H1 (cell line): ENCODE results near the gene SPATA32. TPM values are rescaled to one million over a fixed set of nuclear protein-coding genes. Genes with fewer than 3 reads are reported as not detected.

Source experiments
- CTCF ChIA-PET: fragments of 300-600 bp; sonication (Branson Sonifier 250); formaldehyde crosslinking; loops from one replicate; lab custom pipeline; 2021; ENCODE audit not compliant: partially characterized antibody; lab: Charles Lee
- POLR2A ChIA-PET: fragments of 300-600 bp; sonication (Branson Sonifier 250); formaldehyde crosslinking; loops from one replicate; lab custom pipeline; 2021; ENCODE audit warnings: inconsistent platforms; ENCODE audit not compliant: partially characterized antibody; lab: Charles Lee
- DNase-seq, 2 experiments: peaks; one replicate each; pipeline versions ENCODE4 v3.0.0 to v3.0.0-alpha.2; 2010 to 2022; ENCODE audit warnings: low spot score in 2 of 2, low read depth in 1 of 2, mixed read lengths in 1 of 2
- FAIRE-seq: peaks from 2 replicates; lab custom pipeline; 2011; peaks lifted over from hg19 to GRCh38; lab: Jason Lieb, UNC
- H2AFZ ChIP-seq: 2 replicates; pipeline ENCODE4 v1.8.1; 2012; ENCODE audit warnings: low read length, inconsistent platforms
- H2AK5ac ChIP-seq: 2 replicates; pipeline ENCODE4 v1.6.1; 2013; ENCODE audit warnings: low read depth, low read length
- H2BK120ac ChIP-seq: replicated peaks from 2 replicates; pipeline ENCODE3; 2013; ENCODE audit warnings: low read depth, low read length, inconsistent platforms
- H2BK12ac ChIP-seq: 2 replicates; pipeline ENCODE4 v1.6.1; 2013; ENCODE audit warnings: low read depth, low read length
- H2BK15ac ChIP-seq: 2 replicates; pipeline ENCODE4 v1.6.1; 2013; ENCODE audit warnings: low read length
- H2BK20ac ChIP-seq: 2 replicates; pipeline ENCODE4 v1.6.1; 2013; ENCODE audit warnings: low read length
- H2BK5ac ChIP-seq: 2 replicates; pipeline ENCODE4 v1.6.1; 2013; ENCODE audit warnings: low read depth, low read length
- H3K14ac ChIP-seq: 2 replicates; pipeline ENCODE4 v1.6.1; 2013; ENCODE audit warnings: inconsistent platforms; ENCODE audit not compliant: insufficient read length
- H3K18ac ChIP-seq: 2 replicates; pipeline ENCODE4 v1.6.1; 2013; ENCODE audit warnings: low read length; ENCODE audit errors: extremely low read depth
- H3K23ac ChIP-seq: 2 replicates; pipeline ENCODE4 v1.6.1; 2013; ENCODE audit warnings: inconsistent platforms; ENCODE audit not compliant: insufficient read length
- H3K23me2 ChIP-seq: 2 replicates; pipeline ENCODE4 v1.6.1; 2013; ENCODE audit warnings: low read depth, low read length
- H3K27ac ChIP-seq: 2 replicates; pipeline ENCODE4 v1.6.1; 2011; ENCODE audit warnings: low read depth, low read length, inconsistent platforms
- H3K27me3 ChIP-seq, 4 experiments: replicated peaks in 1 of 4; 1 replicate in 1 of 4; 2 replicates in 3 of 4; pipeline versions ENCODE4 v1.6.1 to v1.8.1; 2011 to 2013; ENCODE audit warnings: low read length in 3 of 4, mild to moderate bottlenecking in 3 of 4, inconsistent platforms in 2 of 4, mixed read lengths in 2 of 4, moderate library complexity in 1 of 4; ENCODE audit not compliant: control insufficient read depth in 3 of 4, insufficient read depth in 3 of 4; ENCODE audit errors: extremely low read depth in 1 of 4
- H3K36me3 ChIP-seq, 4 experiments: 2 replicates each; pipeline versions ENCODE4 v1.6.1 to v1.8.1; 2011 to 2013; ENCODE audit warnings: mild to moderate bottlenecking in 4 of 4, low read length in 3 of 4, moderate library complexity in 2 of 4, control low read depth in 1 of 4, inconsistent platforms in 1 of 4; ENCODE audit not compliant: insufficient read depth in 4 of 4, control insufficient read depth in 2 of 4
- H3K4ac ChIP-seq: replicated peaks from 2 replicates; pipeline ENCODE3; 2013; ENCODE audit warnings: low read length, low read depth, mixed read lengths, inconsistent platforms; ENCODE audit not compliant: insufficient read length
- H3K4me1 ChIP-seq, 4 experiments: replicated peaks in 1 of 4; 1 replicate in 1 of 4; 2 replicates in 3 of 4; pipeline versions ENCODE4 v1.6.1 to v1.8.1; 2011 to 2013; ENCODE audit warnings: low read length in 3 of 4, inconsistent platforms in 2 of 4, mixed read lengths in 1 of 4; ENCODE audit not compliant: insufficient read depth in 4 of 4, control insufficient read depth in 3 of 4
- H3K4me2 ChIP-seq, 2 experiments: 2 replicates each; pipeline versions ENCODE4 v1.6.1 to v1.8.1; 2011 to 2013; ENCODE audit warnings: low read depth in 2 of 2, low read length in 2 of 2, control low read depth in 1 of 2, inconsistent platforms in 1 of 2, mild to moderate bottlenecking in 1 of 2; ENCODE audit not compliant: insufficient read depth in 1 of 2
- H3K4me3 ChIP-seq, 4 experiments: fragments of 200-600, 300-600 bp in 1 of 4; sonication (generic), shearing (Covaris generic), sonication (Bioruptor Twin) in 1 of 4; 2 replicates each; pipeline versions ENCODE4 v1.5.1 to v1.8.1; 2011 to 2016; ENCODE audit warnings: low read length in 4 of 4, low read depth in 3 of 4, control low read depth in 2 of 4, inconsistent platforms in 2 of 4, mild to moderate bottlenecking in 2 of 4, mixed read lengths in 1 of 4, moderate library complexity in 1 of 4; ENCODE audit not compliant: insufficient read depth in 2 of 4; ENCODE audit errors: extremely low read depth in 1 of 4
- H3K56ac ChIP-seq: replicated peaks from 2 replicates; pipeline ENCODE3; 2013; ENCODE audit warnings: low read depth, mild to moderate bottlenecking, mixed read lengths, low read length, inconsistent platforms; ENCODE audit not compliant: insufficient read length
- H3K79me1 ChIP-seq: 2 replicates; pipeline ENCODE4 v1.6.1; 2013; ENCODE audit warnings: low read depth, low read length, control low read depth
- H3K79me2 ChIP-seq, 2 experiments: 2 replicates each; pipeline versions ENCODE4 v1.6.1 to v1.8.1; 2012 to 2013; ENCODE audit warnings: low read length in 2 of 2, mild to moderate bottlenecking in 2 of 2, inconsistent platforms in 1 of 2; ENCODE audit not compliant: insufficient read depth in 2 of 2, control insufficient read depth in 1 of 2
- H3K9ac ChIP-seq, 4 experiments: replicated peaks in 1 of 4; 1 replicate in 1 of 4; 2 replicates in 3 of 4; pipeline versions ENCODE4 v1.6.1 to v1.8.1; 2011 to 2013; ENCODE audit warnings: low read depth in 3 of 4, low read length in 3 of 4, control low read depth in 2 of 4, mild to moderate bottlenecking in 2 of 4, moderate library complexity in 2 of 4, inconsistent platforms in 1 of 4; ENCODE audit errors: extremely low read depth in 1 of 4
- H3K9me3 ChIP-seq, 2 experiments: 2 replicates each; pipeline versions ENCODE4 v1.6.1 to v1.8.1; 2012 to 2013; ENCODE audit warnings: mild to moderate bottlenecking in 2 of 2, moderate library complexity in 2 of 2, control low read depth in 1 of 2, inconsistent platforms in 1 of 2, low read depth in 1 of 2, low read length in 1 of 2, mixed read lengths in 1 of 2; ENCODE audit not compliant: insufficient read depth in 2 of 2
- H4K20me1 ChIP-seq, 2 experiments: replicated peaks in 1 of 2; 2 replicates each; pipeline versions ENCODE3 to v1.8.1; 2011 to 2013; ENCODE audit warnings: inconsistent platforms in 2 of 2, low read length in 2 of 2, mild to moderate bottlenecking in 1 of 2; ENCODE audit not compliant: insufficient read depth in 2 of 2, control insufficient read depth in 1 of 2
- H4K5ac ChIP-seq: 2 replicates; pipeline ENCODE4 v1.6.1; 2013; ENCODE audit warnings: low read length, low read depth, mixed read lengths, inconsistent platforms; ENCODE audit not compliant: insufficient read length
- H4K8ac ChIP-seq: 2 replicates; pipeline ENCODE4 v1.8.0; 2013; ENCODE audit warnings: mild to moderate bottlenecking, moderate library complexity, low read length, inconsistent platforms; ENCODE audit not compliant: insufficient read depth; ENCODE audit errors: extremely low read depth
- H4K91ac ChIP-seq: replicated peaks from 2 replicates; pipeline ENCODE3; 2013; ENCODE audit warnings: low read length, mixed read lengths, inconsistent platforms; ENCODE audit not compliant: insufficient read length
- NANOG ChIP-seq: IDR thresholded peaks from 2 replicates; pipeline ENCODE4 v1.6.1; 2011; ENCODE audit warnings: low read length, low read depth, mild to moderate bottlenecking, inconsistent platforms; ENCODE audit not compliant: insufficient read depth, poor library complexity, severe bottlenecking
- NRF1 ChIP-seq: IDR thresholded peaks from 2 replicates; pipeline ENCODE4 v1.6.1; 2011; ENCODE audit warnings: mild to moderate bottlenecking, low read depth, low read length, improper control_type of control experiment
- TAF1 ChIP-seq: IDR thresholded peaks from 2 replicates; pipeline ENCODE4 v1.6.1; 2011; ENCODE audit warnings: mild to moderate bottlenecking, low read depth, low read length
- TEAD4 ChIP-seq: IDR thresholded peaks from 2 replicates; pipeline ENCODE4 v1.6.1; 2012; ENCODE audit warnings: low read depth, low read length, inconsistent platforms, mixed read lengths
- ZNF274 ChIP-seq: IDR thresholded peaks from 2 replicates; pipeline ENCODE4 v1.7.0; 2012; ENCODE audit warnings: low read length, borderline replicate concordance; ENCODE audit errors: extremely low read depth
- WGBS, 2 experiments: shearing (Covaris generic) in 1 of 2; methylation state at CpG; one replicate each; pipeline versions ENCODE4 v1.1.6 to v1.1.7; 2013 to 2015; ENCODE audit warnings: low lambda C conversion rate in 2 of 2, mixed read lengths in 2 of 2, inconsistent platforms in 1 of 2, low coverage in 1 of 2, missing lambda C conversion rate in 1 of 2; ENCODE audit not compliant: insufficient replicate concordance in 2 of 2, insufficient coverage in 1 of 2, insufficient read length in 1 of 2; ENCODE audit errors: extremely low coverage in 1 of 2, missing lambda C conversion rate in 1 of 2; 5-methylcytosine and 5-hydroxymethylcytosine counted together
- polyA plus RNA-seq, 7 experiments: library from polyadenylated mRNA; depleted of rRNA in 3 of 7; stranded (reverse) in 5 of 7; unstranded in 2 of 7; fragments of >200 nt in 5 of 7; fragments of 200-250 nt in 2 of 7; gene quantifications; 1 replicate in 5 of 7; 2 replicates in 1 of 7; 4 replicates in 1 of 7; pipeline versions ENCODE4 v1.2.1 to v1.2.3, GENCODE V29; 2011 to 2013; ENCODE audit warnings: missing spikeins in 2 of 7, mixed read lengths in 2 of 7
- total RNA-seq: library from RNA; stranded (reverse); fragmentation: NEBNext Ultra II Directional; extraction: Animal tissue kit (Norgen Biotek cat#: 25700); gene quantifications from 2 replicates; pipeline ENCODE4 v1.2.1, GENCODE V29; 2021
- TF ChIP-seq, protein P1 (sequence below): IDR thresholded peaks from 2 replicates; pipeline ENCODE4 v1.6.1; 2012; ENCODE audit warnings: low read length, inconsistent platforms
- TF ChIP-seq, protein P2 (sequence below), 3 experiments: IDR thresholded peaks; 1 replicate in 2 of 3; 2 replicates in 1 of 3; pipeline versions ENCODE4 v1.5.1 to v1.6.1; 2011; ENCODE audit warnings: low read length in 3 of 3, mild to moderate bottlenecking in 3 of 3, inconsistent platforms in 2 of 3, low read depth in 1 of 3, moderate library complexity in 1 of 3; ENCODE audit not compliant: insufficient read depth in 1 of 3; ENCODE audit errors: control extremely low read depth in 1 of 3

Gene SPATA32
- total and polyA plus RNA-seq, 2 of the 8 experiments (the other 6 are each of a cell fraction or from before 2014, with no cell fraction given): 0.24 TPM; not detected in 1

DNA sequence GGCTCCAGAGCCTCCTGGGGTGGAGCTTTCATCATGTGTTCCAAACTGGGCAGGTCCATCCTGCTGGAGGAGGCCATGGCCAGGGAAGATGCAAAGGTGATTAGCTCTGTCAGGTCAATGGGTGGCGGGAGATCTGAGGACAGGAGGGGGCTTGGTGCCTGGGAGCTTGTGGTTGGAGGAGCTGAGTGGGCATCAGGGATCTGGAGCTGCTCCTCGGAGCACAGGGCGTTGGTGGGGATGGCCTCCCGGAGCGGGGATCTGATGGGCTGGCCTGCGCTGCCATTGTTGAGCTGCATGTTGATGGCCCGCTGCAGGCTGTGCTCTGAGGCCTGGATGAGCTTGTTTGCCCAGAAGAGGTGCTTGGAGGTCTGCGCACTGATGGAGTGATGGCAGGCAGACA, 6.5 kb downstream of the SPATA32 start:
- 0 out of 2 replicates have a peak overlapping the region, but pooled peaks have one; percentile 50 for H2BK12ac ChIP-seq
- H3K18ac ChIP-seq: no peak overlapping the region
- H3K79me2 ChIP-seq: no peaks in the 10 kb centered on the region
- H3K4me2 ChIP-seq: no peak overlapping the region
- no peak overlapping the region for H2BK20ac ChIP-seq
- peaks cover 3% of the 10 kb centered on the region; the same call in 1 of the 2 replicates for H3K79me1 ChIP-seq
- H3K27me3 ChIP-seq: no peaks in the 10 kb centered on the region; a peak in 1 of 7 replicates
- no peaks in the 10 kb centered on the region for H4K20me1 ChIP-seq
- peak overlapping the region; percentile 76 for H4K91ac ChIP-seq
- H3K23me2 ChIP-seq: no peaks in the 10 kb centered on the region; the same call in 1 of the 2 replicates
- FAIRE-seq (no peak), DNase-seq (no peak)
- no peak overlapping the region for H3K4me3 ChIP-seq
- POLR2A ChIA-PET: interaction anchor here (1.1 to 6.2 kb wide), 5 partner anchors 7 to 137 kb away, joined by 3 to 43 read pairs (median 4); partner anchors contain the start of genes HEXIM1 and HEXIM2
- no peak overlapping the region for H3K27ac ChIP-seq
- H3K4me1 ChIP-seq: peaks cover 0 to 13% (median 5%) of the 10 kb centered on the region in 4 experiments; a peak in 6 of 7 replicates
- 92% methylated on average over 8 of the region's 8 CpGs; no CpG with 5 or more reads in 1 of the 2 experiments for WGBS, 2 experiments
- 0 out of 2 replicates have a peak overlapping the region, but pooled peaks have one; percentile 15 for H2AK5ac ChIP-seq
- no peak overlapping the region for H4K5ac ChIP-seq
- peak overlapping the region; percentile 44; the same call in 1 of the 2 replicates for H2BK5ac ChIP-seq
- no peak overlapping the region for H2AFZ ChIP-seq
- H3K9ac ChIP-seq: no peak overlapping the region
- no peak overlapping the region for H2BK120ac ChIP-seq
- H3K4ac ChIP-seq: no peak overlapping the region
- no peak overlapping the region for H2BK15ac ChIP-seq
- H4K8ac ChIP-seq: no peak overlapping the region; the same call in 1 of the 2 replicates
- H3K23ac ChIP-seq: no peak overlapping the region
- H3K56ac ChIP-seq: no peak overlapping the region
- H3K14ac ChIP-seq: no peak overlapping the region
- CTCF ChIA-PET: interaction anchor here (0.7 to 21.3 kb wide), 13 partner anchors 8 to 134 kb away, joined by 3 to 362 read pairs (median 4); partner anchors contain the start of genes ACBD4 and FMNL1
- TF ChIP-seq NRF1: no peak
- TF ChIP-seq NANOG: no peak
- no peak for TF ChIP-seq ZNF274
- TF ChIP-seq, protein P1, sequence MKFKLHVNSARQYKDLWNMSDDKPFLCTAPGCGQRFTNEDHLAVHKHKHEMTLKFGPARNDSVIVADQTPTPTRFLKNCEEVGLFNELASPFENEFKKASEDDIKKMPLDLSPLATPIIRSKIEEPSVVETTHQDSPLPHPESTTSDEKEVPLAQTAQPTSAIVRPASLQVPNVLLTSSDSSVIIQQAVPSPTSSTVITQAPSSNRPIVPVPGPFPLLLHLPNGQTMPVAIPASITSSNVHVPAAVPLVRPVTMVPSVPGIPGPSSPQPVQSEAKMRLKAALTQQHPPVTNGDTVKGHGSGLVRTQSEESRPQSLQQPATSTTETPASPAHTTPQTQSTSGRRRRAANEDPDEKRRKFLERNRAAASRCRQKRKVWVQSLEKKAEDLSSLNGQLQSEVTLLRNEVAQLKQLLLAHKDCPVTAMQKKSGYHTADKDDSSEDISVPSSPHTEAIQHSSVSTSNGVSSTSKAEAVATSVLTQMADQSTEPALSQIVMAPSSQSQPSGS: no peak
- TF ChIP-seq TAF1: no peak
- TF ChIP-seq, protein P2, sequence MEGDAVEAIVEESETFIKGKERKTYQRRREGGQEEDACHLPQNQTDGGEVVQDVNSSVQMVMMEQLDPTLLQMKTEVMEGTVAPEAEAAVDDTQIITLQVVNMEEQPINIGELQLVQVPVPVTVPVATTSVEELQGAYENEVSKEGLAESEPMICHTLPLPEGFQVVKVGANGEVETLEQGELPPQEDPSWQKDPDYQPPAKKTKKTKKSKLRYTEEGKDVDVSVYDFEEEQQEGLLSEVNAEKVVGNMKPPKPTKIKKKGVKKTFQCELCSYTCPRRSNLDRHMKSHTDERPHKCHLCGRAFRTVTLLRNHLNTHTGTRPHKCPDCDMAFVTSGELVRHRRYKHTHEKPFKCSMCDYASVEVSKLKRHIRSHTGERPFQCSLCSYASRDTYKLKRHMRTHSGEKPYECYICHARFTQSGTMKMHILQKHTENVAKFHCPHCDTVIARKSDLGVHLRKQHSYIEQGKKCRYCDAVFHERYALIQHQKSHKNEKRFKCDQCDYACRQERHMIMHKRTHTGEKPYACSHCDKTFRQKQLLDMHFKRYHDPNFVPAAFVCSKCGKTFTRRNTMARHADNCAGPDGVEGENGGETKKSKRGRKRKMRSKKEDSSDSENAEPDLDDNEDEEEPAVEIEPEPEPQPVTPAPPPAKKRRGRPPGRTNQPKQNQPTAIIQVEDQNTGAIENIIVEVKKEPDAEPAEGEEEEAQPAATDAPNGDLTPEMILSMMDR (IDR thresholded peaks at IDR 0.05; ENCODE audit: control extremely low read depth in 1 of 3, insufficient read depth in 1 of 3, low read depth in 1 of 3, low read length in 3 of 3): no peak
- TF ChIP-seq TEAD4: no peak
- peaks cover 0 to 3% (median 0%) of the 10 kb centered on the region in 4 experiments; a peak in 1 of 8 replicates for H3K36me3 ChIP-seq
- no peaks in the 10 kb centered on the region for H3K9me3 ChIP-seq
